HL-60 (cell line): ENCODE results near the gene HOXB3.

Experiments
- CTCF ChIP-seq: IDR thresholded peaks from one replicate; pipeline ENCODE4 v1.5.1; 2011; ENCODE audit warnings: low read length, control low read depth, inconsistent platforms; ENCODE audit not compliant: insufficient read depth
- GABPA ChIP-seq: IDR thresholded peaks from 2 replicates; pipeline ENCODE4 v1.6.1; 2012; ENCODE audit warnings: low read depth
- REST ChIP-seq: IDR thresholded peaks from 2 replicates; pipeline ENCODE4 v1.6.1; 2012; ENCODE audit warnings: low read depth; ENCODE audit not compliant: insufficient replicate concordance

GRCh38 chr17:48499735-48500434 is 90.2 kb downstream of the HOXB3 start:
- no peak for TF ChIP-seq CTCF
- TF ChIP-seq REST, result no peak
- TF ChIP-seq GABPA, result no peak
